Heart left ventricle (tissue), 16 donors: Measurements from ENCODE around the gene CNGA2. TPM values are rescaled to one million over a fixed set of nuclear protein-coding genes. Genes with fewer than 3 reads are reported as not detected.

ENCODE experiments used
- ATAC-seq, 4 donors: fragments of 200-7000 bp; cut with Tn5 transposase; one replicate each; pipeline ENCODE4 v1.9.1; 2020 to 2022; ENCODE audit warnings: moderate library complexity in 4 of 4, mild to moderate bottlenecking in 3 of 4, moderate number of reproducible peaks in 1 of 4
- DNase-seq, 5 donors: peaks; one replicate each; pipeline ENCODE4 v3.0.0-alpha.2; 2020
- H3K27ac ChIP-seq, 12 donors: fragments of 200-600 bp; sonication (generic) in 4 of 12; one replicate each; pipeline versions ENCODE4 v1.5.0 to v1.8.0; 2016 to 2022; ENCODE audit warnings: mild to moderate bottlenecking in 2 of 12
- H3K27me3 ChIP-seq, 9 donors: fragments of 200-600 bp; sonication (generic) in 2 of 9; one replicate each; pipeline versions ENCODE4 v1.5.1 to v1.8.0; 2016 to 2022; ENCODE audit warnings: mild to moderate bottlenecking in 3 of 9
- H3K36me3 ChIP-seq, 9 donors: fragments of 200-600 bp; sonication (generic) in 2 of 9; one replicate each; pipeline versions ENCODE4 v1.5.0 to v1.8.0; 2018 to 2022; ENCODE audit warnings: mild to moderate bottlenecking in 2 of 9
- H3K4me1 ChIP-seq, 12 donors: fragments of 200-600 bp; sonication (generic) in 4 of 12; one replicate each; pipeline versions ENCODE4 v1.5.0 to v1.8.0; 2016 to 2022; ENCODE audit warnings: mild to moderate bottlenecking in 3 of 12
- H3K4me3 ChIP-seq, 12 donors: fragments of 200-600 bp; sonication (generic) in 4 of 12; one replicate each; pipeline versions ENCODE4 v1.5.0 to v1.8.0; 2017 to 2022; ENCODE audit warnings: mild to moderate bottlenecking in 9 of 12, moderate library complexity in 4 of 12
- H3K9me3 ChIP-seq, 12 donors: fragments of 200-600 bp; sonication (generic) in 4 of 12; one replicate each; pipeline versions ENCODE4 v1.5.0 to v1.8.0; 2016 to 2022; ENCODE audit warnings: mild to moderate bottlenecking in 1 of 12
- CTCF ChIP-seq, 12 donors: fragments of 200-600 bp; sonication (generic) in 4 of 12; IDR thresholded peaks; one replicate each; pipeline versions ENCODE4 v1.5.0 to v1.8.0; 2018 to 2022; ENCODE audit warnings: antibody characterized with exemption in 12 of 12, mild to moderate bottlenecking in 5 of 12
- POLR2A ChIP-seq, 2 donors: fragments of 450-650 bp; IDR thresholded peaks; one replicate each; pipeline ENCODE4 v1.6.1; 2017; ENCODE audit warnings: antibody characterized with exemption in 2 of 2, mild to moderate bottlenecking in 2 of 2, moderate library complexity in 2 of 2
- WGBS, 4 donors: extraction: QIAGEN DNeasy Blood & Tissue Kit in 2 of 4; methylation state at CpG; one replicate each; pipeline versions ENCODE4 v1.1.5 to v1.1.7; 2013 to 2018; 5-methylcytosine and 5-hydroxymethylcytosine counted together
- intact Hi-C, 10 donors: fragments of 100-400 bp; cut with DNase I; formaldehyde crosslinking; loops; one replicate each; pipeline versions ENCODE4 v1.11.1 to v1.14.2; 2022
- polyA plus RNA-seq, 2 donors: library from polyadenylated mRNA; stranded (reverse); fragments of 200-250 nt; gene quantifications; one replicate each; pipeline ENCODE4 v1.2.3, GENCODE V29; 2013
- total RNA-seq, 9 donors: library from RNA; depleted of rRNA in 2 of 9; stranded (reverse); fragments of >200 nt in 2 of 9; fragmentation: NEBNext Ultra II Directional in 3 of 9; extraction: Animal tissue kit (Norgen Biotek cat#: 25700) in 3 of 9; gene quantifications; one replicate each; pipeline versions ENCODE4 v1.1.0 to v1.2.4, GENCODE V29; 2016 to 2023
- donor health status: ischemic (EF 13 %, LVEDD 7.1; RV severe dilation, severe dysfunction).
- donor health status: healthy with polysubstance abuse.
- donor health status: DM: no; HTN: yes; CAD: no.
- donor health status: DM: no; HTN: no; CAD: no.
- donor health status: ischemic (EF 25% LVEDD 6.9; RV normal size, moderate dysfunction).
- donor health status: ischemic (EF 25% LVEDD 5.7; RV mildly dilated, moderate dysfunction).
- donor health status: healthy.
- donor health status: DM: yes; HTN: yes; CAD: no.
- donor health status: ischemic (EF 35%, LVEDD 5.7; RV mildly dilated, moderate dysfunction).
- donor health status: nonischemic (EF 11% LVEDD 7.7; RV severe dilation, severe dysfunction).
- donor health status: DM: yes; HTN: yes; CAD: no.
- donor health status: PGD.
- donor health status: ischemic (EF 29% LVEDD 5.4; RV normal size, mild dysfunction).
- donor health status: nonischemic (EF 23%, LVEDD 6.1; RV moderate dilation, normal function).

Gene CNGA2
- total and polyA plus RNA-seq, 11 donors: not detected

GRCh38 chrX:151714362-151714761 lies 20.2 kb upstream of the CNGA2 start:
- ATAC-seq: no peak
- no peak for DNase-seq
- Histone ChIP-seq H3K27ac (no peak overlapping the region), H3K9me3 (no peaks in the 10 kb centered on the region), H3K27me3 (peaks cover 0 to 4% (median 0%) of the 10 kb centered on the region in 9 donors), H3K4me1 (peaks cover 0 to 10% (median 0%) of the 10 kb centered on the region in 12 donors), H3K36me3 (no peaks in the 10 kb centered on the region), H3K4me3 (no peak overlapping the region)
- TF ChIP-seq POLR2A (IDR thresholded peaks at IDR 0.05) (no peak), CTCF (IDR thresholded peaks at IDR 0.05) (no peak)
- intact Hi-C loops: no loop called here
- 64 to 70% (median 66%) methylated on average over 5 of the region's 5 CpGs for WGBS, 4 donors

GRCh38 chrX:151715752-151716151 lies 18.8 kb upstream of the CNGA2 start, which contains the start of gene FATE1:
FATE1 (plus strand) TSS chrX:151716035; CDS start chrX:151716120, 85 bp downstream.
- no peaks in the 10 kb centered on the region for H3K9me3 ChIP-seq
- peaks cover 0 to 4% (median 0%) of the 10 kb centered on the region in 9 donors for H3K27me3 ChIP-seq
- intact Hi-C loops: no loop called here
- ATAC-seq (peak in 1 of 4 donors; percentile 39), DNase-seq (no peak)
- 49 to 65% (median 64%) methylated on average over 3 of the region's 3 CpGs for WGBS, 4 donors
- H3K4me3 ChIP-seq: no peak within 1 kb of the TSS
- H3K27ac ChIP-seq: peak within 1 kb of the TSS in 3 of 12 donors; percentile 8 to 34 (median 29)
- H3K36me3 ChIP-seq: no peaks in the 10 kb centered on the region
- TF ChIP-seq POLR2A (IDR thresholded peaks at IDR 0.05) (no peak), CTCF (IDR thresholded peaks at IDR 0.05) (no peak)
- H3K4me1 ChIP-seq: peaks cover 0 to 7% (median 0%) of the 10 kb centered on the region in 12 donors

GRCh38 chrX:151722241-151722846 lies 12.2 kb upstream of the CNGA2 start:
- Histone ChIP-seq H3K4me3 (no peak overlapping the region), H3K9me3 (no peaks in the 10 kb centered on the region), H3K4me1 (peaks cover 0 to 26% (median 2%) of the 10 kb centered on the region in 12 donors), H3K27ac (peak overlapping the region in 6 of 12 donors; percentile 25 to 69 (median 52)), H3K27me3 (peaks cover 0 to 2% (median 0%) of the 10 kb centered on the region in 9 donors), H3K36me3 (no peaks in the 10 kb centered on the region)
- peak in 3 of 5 donors; percentile 21 to 68 (median 46) for DNase-seq
- intact Hi-C loops: loop anchor here in 3 of 10 donors (5.0 kb wide), 2 partner anchors 215 to 570 kb away; no protein-coding TSS in a partner anchor
- peak in 10 of 12 donors; percentile 23 to 47 (median 36) for TF ChIP-seq CTCF (IDR thresholded peaks at IDR 0.05)
- TF ChIP-seq POLR2A (IDR thresholded peaks at IDR 0.05): no peak
- ATAC-seq: peak in 3 of 4 donors; percentile 54 to 77 (median 55)
- 47 to 61% (median 56%) methylated on average over 20 to 24 of the region's 24 CpGs for WGBS, 4 donors

GRCh38 chrX:151723156-151723760 lies 11.3 kb upstream of the CNGA2 start:
- TF ChIP-seq POLR2A (IDR thresholded peaks at IDR 0.05) (no peak), CTCF (IDR thresholded peaks at IDR 0.05) (no peak)
- WGBS, 4 donors: 35 to 64% (median 55%) methylated on average over 7 of the region's 7 CpGs
- DNase-seq (peak in 2 of 5 donors; percentile 35 to 36), ATAC-seq (peak in 3 of 4 donors; percentile 43 to 88 (median 44))
- H3K4me1 ChIP-seq: peaks cover 0 to 26% (median 2%) of the 10 kb centered on the region in 12 donors
- no peaks in the 10 kb centered on the region for H3K36me3 ChIP-seq
- no peak overlapping the region for H3K4me3 ChIP-seq
- H3K27me3 ChIP-seq: peaks cover 0 to 2% (median 0%) of the 10 kb centered on the region in 9 donors
- no peaks in the 10 kb centered on the region for H3K9me3 ChIP-seq
- H3K27ac ChIP-seq: peak overlapping the region in 7 of 12 donors; percentile 42 to 75 (median 60)
- intact Hi-C loops: loop anchor here in 3 of 10 donors (5.0 kb wide), 2 partner anchors 216 to 571 kb away; no protein-coding TSS in a partner anchor
